Pons (tissue), 1 donor: ENCODE measurements around the gene FBXO2.

Source experiments
- DNase-seq: peaks from one replicate; pipeline ENCODE4 v3.0.0-alpha.2; 2016; ENCODE audit warnings: low spot score

Gene FBXO2

DNA sequence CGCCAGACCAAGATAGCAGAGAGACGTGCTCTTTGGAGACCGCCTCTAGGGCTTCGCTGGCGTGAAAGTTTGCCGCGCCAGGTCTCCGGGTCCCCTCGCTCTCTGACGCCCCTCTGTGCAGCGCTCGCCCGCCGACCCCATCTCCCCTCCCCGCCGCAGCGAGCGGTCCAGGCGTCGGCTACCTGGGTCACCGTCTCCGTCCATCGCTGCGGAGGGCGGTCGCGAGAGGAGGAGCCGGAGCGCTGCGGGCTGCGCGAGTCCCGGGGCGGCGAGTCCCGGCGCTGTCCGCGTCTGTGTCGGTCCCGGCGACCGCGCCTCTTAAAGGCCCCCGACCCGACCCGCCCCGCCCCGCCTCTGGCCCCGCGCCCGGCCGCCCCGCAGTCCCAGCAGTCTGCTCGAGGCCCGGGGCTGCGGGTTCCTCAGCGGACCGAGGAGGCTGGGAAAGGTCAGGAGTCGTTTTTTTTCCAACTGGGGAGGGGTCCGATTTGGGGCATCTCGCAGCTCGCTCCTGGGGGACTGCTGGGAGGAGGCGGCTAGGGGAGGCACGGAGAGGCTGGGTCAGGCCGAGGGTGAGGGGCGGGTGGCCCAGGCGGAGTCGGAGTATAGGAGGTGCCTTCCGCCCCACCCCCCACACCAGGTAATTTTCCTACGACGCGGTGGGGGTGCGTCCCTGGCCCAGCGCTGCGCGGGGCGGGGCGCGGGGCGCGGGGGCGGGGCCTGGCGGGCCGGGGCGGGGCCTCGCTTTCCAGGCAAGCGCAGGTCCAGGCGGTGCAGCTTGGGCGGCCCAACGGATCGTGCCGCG lies at the start of gene FBXO2, which contains the start of gene FBXO44:
Gene FBXO2 (minus strand): TSS at position 293 of the 802 bp plus-strand sequence. CDS start 89 bp downstream, at position 204.
Gene FBXO44 (plus strand): TSS at position 741 of the 802 bp plus-strand sequence. CDS start 959 bp downstream, outside the sequence.
- DNase-seq, result no peak

DNA sequence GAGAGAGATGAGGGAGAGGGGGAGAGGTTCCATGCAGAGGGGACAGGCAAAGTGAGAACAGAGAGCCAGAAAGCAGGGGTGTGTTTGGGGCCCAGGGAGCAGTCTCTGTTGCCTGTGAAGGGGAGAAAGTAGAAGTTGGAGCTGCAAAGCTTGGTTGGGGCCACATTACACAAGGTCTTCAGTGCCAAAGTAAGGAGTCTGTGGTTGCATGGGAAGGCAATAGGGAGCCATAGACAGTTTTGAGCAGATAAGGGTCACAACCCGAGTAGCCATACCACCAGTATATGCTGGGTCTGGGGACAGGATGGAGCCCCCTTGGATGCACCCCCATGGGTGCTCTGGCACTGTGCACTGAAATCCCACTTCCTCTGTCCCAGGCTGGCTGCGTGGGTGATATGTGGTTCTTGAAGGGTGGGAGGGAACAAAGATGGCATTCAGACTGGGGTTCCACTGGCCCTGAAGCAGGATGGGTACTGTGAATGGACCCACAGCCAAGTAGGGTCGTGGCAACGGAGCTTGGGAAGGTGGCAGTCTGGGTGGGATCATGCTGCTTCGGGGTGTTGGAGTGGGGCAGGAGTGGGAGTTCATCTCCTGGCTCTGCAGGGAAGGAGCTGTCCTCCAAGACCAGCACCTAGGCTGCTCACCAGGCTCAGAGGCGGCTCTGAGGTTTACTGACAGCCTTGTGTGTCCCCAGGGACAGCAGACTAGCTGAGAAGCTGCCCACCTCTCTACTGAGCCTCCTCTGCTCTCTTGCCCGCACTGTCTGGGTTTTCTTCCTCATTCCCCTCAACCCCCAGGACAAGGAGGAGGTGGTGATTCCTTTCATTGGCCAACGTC lies 49.3 kb upstream of the FBXO2 start:
- DNase-seq, result no peak

DNA sequence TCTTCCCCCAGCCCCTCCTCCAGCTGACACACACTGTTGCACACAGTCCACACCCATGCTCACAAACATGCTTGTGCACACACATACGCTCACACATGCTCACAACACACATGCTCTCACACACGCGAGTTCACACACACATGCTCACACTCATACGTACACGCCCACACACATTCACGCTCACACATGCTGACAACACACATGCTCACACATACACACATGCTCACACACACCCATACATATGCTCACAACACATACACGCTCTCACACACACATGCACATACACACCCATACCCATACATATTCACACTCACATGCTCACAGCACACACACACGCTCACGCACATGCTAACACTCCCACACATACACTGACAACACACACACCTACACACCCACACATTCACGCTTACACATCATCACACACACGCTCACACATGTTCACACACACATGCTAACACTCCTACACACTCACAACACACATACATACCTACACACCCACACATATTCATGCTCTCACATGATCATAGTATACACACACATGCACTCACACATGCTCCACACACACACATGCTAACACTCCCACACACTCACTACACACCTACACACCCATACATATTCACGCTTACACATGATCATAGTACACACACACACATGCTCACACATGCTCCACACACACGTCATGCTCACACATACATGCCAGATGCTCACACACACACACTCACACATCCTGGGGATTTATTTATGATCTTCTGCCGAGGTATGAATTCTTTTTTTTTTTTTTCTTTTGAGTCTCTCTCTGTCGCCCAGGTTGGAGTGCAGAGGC lies 48.0 kb upstream of the FBXO2 start:
- no peak for DNase-seq

DNA sequence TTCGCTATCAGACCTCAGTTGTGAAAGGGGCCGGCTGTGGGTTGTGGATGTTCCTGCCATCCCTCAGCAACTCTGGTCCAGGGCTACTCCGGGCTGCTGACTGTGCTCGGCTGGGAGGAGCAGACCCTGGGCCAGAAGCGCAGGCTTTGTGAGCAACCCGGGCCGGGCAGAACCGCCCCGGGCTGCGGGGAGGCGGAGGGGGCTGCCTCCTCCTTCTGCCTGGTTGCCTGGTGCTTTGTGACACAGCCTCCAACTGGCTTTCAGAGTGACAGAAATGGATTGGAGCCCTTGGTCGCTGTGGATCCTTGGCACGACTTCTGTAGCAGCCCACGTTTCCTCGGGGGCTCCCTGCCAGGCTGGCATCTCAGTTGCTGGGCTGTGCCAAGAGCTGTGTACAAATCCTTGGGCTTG lies 47.3 kb upstream of the FBXO2 start:
- peak; percentile 78 for DNase-seq

GRCh38 chr1:11700601-11701467 lies 46.6 kb upstream of the FBXO2 start:
- no peak for DNase-seq

- no peak for DNase-seq
Measured at GRCh38 chr1:11697893-11698210, 43.6 kb upstream of the FBXO2 start.

GRCh38 chr1:11697188-11697892 lies 43.1 kb upstream of the FBXO2 start:
- DNase-seq, result no peak

DNA sequence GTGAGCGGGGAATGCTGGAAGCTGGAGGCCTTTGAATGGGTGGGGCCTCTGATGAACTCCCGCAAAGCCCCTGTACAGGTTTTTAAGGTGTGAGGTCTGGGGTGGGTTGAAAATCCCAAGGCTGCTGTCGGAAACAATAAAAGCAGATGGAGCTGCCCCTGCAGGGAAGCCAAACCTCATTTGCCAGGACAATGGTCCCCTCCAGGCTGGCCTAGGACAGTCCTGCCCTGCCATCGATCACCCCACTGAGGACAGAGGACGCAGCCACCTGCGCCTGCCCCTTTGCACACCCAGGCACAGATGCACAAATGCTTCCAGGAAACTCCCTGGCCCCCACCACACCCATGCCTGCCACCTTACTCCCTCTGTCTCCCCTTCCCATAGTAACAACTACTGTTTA lies 41.6 kb upstream of the FBXO2 start:
- no peak for DNase-seq

DNA sequence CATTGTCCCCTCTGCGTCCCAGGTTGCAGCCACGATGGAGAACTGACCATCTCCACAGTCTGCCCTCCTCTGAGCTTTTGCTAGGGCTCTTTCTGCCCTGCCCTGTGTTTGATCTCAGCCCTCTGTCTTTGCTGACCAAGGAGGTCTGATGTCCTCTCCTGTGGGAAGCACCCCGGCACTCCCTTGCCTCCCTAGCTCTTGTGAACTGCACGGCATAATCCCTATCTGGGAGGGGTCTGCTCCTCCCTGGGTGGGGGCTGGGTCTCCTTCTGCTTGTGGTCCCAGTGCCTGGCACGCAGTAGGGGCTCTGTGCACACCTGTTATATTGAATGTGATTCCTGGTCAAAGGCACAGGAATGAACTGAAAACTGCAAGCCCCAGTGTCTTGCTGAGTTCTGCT lies 39.7 kb upstream of the FBXO2 start:
- no peak for DNase-seq

DNA sequence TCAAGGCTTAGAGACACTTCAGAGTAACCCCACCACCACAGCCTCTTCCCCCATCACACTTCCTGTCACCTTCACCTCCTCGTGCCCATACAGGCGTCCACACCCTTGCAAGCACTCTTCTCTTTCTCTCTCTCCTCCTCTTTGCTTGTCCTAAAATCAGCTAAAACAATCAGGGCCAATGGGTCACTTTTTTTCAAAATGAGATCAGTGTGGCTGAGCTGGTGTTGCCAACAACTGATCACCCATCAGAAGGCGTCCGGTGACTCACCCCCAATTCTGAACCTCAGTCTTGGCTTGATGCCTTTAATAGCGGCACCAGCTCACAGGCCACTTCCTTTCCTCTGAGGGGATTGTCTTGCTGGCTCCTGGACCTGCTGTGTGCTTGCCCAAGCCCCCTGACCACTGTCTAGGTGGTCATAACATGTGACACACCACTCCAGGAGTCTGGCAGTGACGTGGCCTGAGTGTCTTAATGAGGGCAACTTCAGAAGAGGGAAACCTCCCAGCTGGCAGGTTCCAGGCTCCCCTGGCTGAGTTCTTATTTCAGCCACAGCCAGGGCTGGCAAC lies 38.9 kb upstream of the FBXO2 start:
- DNase-seq, result no peak

DNA sequence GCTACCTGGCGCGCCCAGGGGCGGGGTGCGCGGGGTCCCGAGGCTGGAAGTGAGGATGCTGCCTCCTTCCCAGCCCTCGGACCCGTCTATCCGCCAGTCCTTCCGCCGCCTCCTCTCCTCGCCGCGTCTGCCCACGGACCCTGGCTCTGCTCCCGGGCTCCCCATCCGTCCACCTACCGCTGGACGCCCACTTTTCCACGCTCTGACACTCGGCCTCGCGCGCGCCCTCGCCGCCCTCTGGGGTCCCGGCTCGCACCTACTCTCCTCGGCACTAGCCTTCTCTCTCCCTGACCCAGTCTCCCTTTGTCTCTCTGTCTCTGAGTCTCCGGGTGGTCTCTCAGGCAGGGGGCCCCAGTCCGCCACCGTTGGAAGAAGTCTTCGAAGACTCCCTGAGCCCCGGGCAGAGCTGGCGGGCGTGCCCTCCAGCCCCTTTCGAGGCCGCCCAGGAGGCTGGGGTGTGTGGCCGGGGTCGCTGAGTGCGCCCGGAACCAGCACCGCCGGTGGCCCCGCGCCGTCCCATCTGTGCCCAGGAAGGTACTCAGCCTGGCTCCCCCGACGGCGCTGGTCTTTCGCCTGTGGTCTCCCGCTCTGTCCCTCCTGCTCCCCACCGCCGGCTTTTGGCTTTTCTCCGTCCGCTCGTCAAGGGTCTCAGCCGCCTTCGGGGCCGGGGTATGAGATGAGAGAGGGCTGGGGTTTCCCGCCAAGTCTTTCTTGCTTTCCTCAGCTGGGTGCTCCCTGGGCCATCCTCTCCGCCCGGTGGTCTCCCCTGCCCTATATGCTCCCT lies 37.9 kb upstream of the FBXO2 start:
- no peak for DNase-seq

DNA sequence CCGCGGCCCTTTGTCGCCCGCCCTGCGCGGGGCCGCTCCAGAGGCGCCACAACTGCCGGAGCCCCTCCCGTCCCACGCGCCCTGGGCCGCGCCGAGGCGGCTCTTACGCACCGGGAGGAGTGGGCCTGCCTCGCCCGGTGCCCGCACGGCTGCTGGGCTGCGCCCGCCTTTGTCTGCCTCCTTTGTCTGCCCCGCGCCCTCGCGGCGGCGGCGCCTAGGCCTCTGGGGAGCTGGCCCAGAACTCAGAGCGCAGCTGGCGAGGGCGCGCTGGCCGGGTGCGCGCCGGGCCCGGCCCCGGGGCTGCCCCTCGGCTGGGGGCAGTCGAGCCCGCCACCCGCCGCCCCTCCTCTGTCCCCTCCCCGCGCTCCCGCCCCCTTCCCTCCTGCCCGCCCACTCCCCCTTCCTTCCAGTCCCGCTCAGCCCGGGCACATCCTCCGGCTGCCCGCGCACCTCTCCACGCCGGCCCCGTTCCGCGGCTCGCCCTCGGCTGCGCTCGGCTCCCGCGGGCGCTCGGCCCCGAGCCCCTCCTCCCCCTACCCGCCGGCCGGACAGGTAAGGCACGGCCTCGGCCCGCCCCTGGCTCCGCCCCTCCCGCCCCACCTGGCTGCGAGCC lies 37.2 kb upstream of the FBXO2 start, which contains the start of gene DRAXIN:
Gene DRAXIN (plus strand): TSS at position 409 of the 613 bp plus-strand sequence. CDS start 14,549 bp downstream, outside the sequence.
- no peak for DNase-seq

- DNase-seq, result no peak
Measured at GRCh38 chr1:11690397-11691301, 36.4 kb upstream of the FBXO2 start.

- no peak for DNase-seq
Measured at GRCh38 chr1:11688506-11688905, 34.3 kb upstream of the FBXO2 start.

DNA sequence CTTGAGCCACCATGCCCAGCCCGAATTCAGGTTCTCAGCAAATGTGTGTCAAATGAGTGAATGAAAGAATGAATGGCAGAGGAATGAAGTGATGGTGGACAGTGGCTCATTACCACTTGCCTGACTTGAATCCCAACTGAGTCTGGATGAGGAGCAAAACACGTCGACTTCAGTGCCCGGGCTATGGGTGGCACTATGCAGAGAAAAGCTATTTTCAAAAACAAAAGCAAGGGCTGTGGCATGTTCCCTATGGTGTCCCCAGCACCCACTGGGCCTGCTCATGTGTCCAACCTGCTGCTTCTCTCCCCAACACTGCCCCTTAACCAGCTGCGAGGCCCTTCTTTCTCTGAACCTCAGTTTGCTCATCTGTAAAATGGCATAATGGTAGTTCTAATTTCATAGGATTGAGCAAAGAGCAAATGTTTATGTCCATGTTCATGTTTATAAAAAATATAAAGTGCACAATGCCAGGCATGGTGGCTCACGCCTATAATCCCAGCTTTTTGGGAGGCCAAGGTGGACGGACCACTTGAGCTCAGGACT lies 31.1 kb upstream of the FBXO2 start:
- DNase-seq, result no peak

GRCh38 chr1:11684070-11684469 lies 29.8 kb upstream of the FBXO2 start:
- DNase-seq, result no peak

GRCh38 chr1:11682799-11683198 lies 28.6 kb upstream of the FBXO2 start:
- DNase-seq, result no peak
